BJ (cell line): ENCODE data around the gene RNF135. TPM values are rescaled to one million over a fixed set of nuclear protein-coding genes. Genes with fewer than 3 reads are reported as not detected.
"Not testable (repeated sequence)": the region's sequence is repeated elsewhere in the genome, so short reads cannot be mapped to it uniquely, and the experiment has no call there.

Experiments used
- CTCF ChIA-PET: fragments of 350-600 bp; formaldehyde crosslinking; extraction: SDS; loops from one replicate; lab custom pipeline; 2021; ENCODE audit warnings: antibody characterized with exemption, inconsistent platforms; lab: Yijun Ruan, JAX
- POLR2A ChIA-PET: fragments of 300-600 bp; sonication (Branson Sonifier 250); formaldehyde crosslinking; extraction: SDS; loops from one replicate; lab custom pipeline; 2021; ENCODE audit warnings: antibody characterized with exemption; lab: Charles Lee
- DNase-seq: peaks from one replicate; pipeline ENCODE4 v3.0.0-alpha.2; 2011; ENCODE audit warnings: low read depth
- H3K27me3 ChIP-seq: 2 replicates; pipeline ENCODE4 v1.6.0; 2011; ENCODE audit warnings: low read length; ENCODE audit not compliant: control insufficient read depth, insufficient read depth
- H3K36me3 ChIP-seq: 2 replicates; pipeline ENCODE4 v1.5.1; 2011; ENCODE audit warnings: low read length; ENCODE audit not compliant: control insufficient read depth, insufficient read depth
- H3K4me3 ChIP-seq: 2 replicates; pipeline ENCODE4 v1.5.1; 2011; ENCODE audit warnings: low read depth, mild to moderate bottlenecking, control low read depth, low read length
- polyA plus RNA-seq: library from polyadenylated mRNA; depleted of rRNA; stranded (reverse); fragments of >200 nt; gene quantifications from 2 replicates; pipeline ENCODE4 v1.2.3, GENCODE V29; 2011
- TF ChIP-seq, protein P1 (sequence below): IDR thresholded peaks from 2 replicates; pipeline ENCODE4 v1.5.1; 2011; ENCODE audit warnings: low read depth, mild to moderate bottlenecking, control low read depth, inconsistent platforms, low read length, moderate library complexity; ENCODE audit not compliant: insufficient read depth

The RNF135 gene
- polyA plus RNA-seq, 1 experiment = 14.6 TPM

DNA sequence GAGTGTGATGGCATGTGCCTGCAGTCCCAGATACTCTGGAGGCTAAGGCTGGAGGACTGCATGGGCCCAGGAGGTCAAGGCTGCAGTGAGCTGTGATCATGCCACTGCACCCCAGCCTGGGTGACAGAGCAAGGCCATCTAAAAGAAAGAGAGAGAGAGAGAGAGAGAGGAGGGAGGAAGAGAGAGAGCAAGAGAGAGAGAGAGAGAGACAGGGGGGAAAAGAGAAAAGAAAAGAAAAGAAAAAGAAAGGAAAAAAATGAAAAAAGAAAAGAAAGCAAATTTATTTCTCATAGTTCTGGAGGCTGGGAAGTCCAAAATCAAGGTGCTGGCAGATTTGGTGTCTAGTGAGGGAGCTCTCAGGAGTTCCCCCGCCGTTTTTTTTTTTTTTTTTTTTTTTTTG lies 33.3 kb downstream of the RNF135 start:
- H3K27me3 ChIP-seq = no peaks in the 10 kb centered on the region
- no peak for DNase-seq
- TF ChIP-seq, protein P1, sequence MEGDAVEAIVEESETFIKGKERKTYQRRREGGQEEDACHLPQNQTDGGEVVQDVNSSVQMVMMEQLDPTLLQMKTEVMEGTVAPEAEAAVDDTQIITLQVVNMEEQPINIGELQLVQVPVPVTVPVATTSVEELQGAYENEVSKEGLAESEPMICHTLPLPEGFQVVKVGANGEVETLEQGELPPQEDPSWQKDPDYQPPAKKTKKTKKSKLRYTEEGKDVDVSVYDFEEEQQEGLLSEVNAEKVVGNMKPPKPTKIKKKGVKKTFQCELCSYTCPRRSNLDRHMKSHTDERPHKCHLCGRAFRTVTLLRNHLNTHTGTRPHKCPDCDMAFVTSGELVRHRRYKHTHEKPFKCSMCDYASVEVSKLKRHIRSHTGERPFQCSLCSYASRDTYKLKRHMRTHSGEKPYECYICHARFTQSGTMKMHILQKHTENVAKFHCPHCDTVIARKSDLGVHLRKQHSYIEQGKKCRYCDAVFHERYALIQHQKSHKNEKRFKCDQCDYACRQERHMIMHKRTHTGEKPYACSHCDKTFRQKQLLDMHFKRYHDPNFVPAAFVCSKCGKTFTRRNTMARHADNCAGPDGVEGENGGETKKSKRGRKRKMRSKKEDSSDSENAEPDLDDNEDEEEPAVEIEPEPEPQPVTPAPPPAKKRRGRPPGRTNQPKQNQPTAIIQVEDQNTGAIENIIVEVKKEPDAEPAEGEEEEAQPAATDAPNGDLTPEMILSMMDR = no peak
- H3K4me3 ChIP-seq = no peak overlapping the region
- CTCF ChIA-PET = no interaction called here
- POLR2A ChIA-PET = no interaction called here
- peaks cover 2% of the 10 kb centered on the region for H3K36me3 ChIP-seq

DNA sequence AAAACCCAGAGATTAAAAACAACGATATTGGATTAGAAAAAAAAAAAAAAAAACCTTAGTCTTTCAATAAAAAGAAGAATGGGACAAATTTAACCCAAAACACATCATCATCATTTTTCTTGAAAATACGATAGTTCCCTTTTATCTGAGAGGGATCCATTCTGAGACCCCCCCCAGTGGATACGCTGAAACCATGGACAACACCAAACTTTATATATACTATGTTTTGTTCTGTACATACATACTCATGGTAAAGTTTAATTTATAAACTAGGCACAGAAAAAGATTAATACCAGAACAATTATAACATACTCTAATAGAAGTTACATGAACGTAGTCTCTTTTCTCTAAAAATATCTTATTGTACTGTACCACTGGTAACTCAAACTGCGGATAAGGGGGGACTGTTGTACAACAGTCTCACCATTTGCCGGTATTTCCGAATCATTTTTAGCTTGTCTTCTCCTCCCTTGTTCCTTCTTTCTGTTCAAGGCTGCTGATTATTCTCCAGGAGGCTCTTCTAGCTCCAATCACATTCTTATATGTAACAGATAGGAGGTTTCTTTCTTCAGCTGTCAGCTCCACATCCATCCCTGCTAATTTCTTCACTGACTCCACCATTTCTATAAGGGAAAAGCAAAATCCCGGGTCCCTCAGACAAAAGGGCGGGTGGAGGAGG lies 37.0 kb downstream of the RNF135 start:
- Histone ChIP-seq H3K4me3 (peak overlapping the region; percentile 47), H3K36me3 (no peaks in the 10 kb centered on the region), H3K27me3 (no peaks in the 10 kb centered on the region)
- no peak for DNase-seq
- TF ChIP-seq, protein P1 = no peak
- POLR2A ChIA-PET = no interaction called here
- CTCF ChIA-PET = interaction anchor here (1.5 kb wide), 1 partner anchor 365 kb away, joined by 4 read pairs; no protein-coding TSS in a partner anchor

DNA sequence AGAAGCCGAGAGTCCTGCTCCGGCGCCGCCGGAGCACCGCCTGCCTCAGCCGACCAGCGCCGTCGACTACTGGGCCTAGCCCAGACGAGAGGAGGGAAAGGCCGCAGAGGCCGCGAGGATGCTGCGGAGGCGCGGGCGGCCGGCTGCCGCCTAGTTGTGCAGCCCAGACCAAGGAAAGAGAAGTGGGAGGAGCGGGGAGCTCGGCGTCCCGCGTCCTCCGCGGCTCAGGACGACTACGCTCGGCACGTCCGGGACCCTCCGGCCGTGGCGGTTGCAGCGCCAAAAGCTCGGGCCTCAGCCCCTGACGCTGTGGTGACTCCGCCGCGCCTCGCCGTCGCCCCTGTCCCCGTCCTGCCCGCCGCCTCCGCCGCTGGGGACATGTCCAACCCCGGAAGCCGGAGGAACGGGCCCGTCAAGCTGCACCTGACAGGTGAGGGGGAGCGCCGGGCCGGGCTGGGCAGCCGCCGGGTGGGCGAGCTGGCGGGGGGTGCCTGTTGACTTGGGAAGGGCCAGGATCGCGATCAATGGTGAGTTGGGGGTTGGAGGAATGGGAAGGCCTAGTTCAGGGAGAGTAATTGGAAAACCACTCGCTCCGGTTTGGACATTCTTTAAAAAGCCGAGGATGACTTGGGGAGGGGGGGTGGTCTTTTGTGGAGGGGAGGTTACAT lies 37.7 kb downstream of the RNF135 start:
- no peak for DNase-seq
- Histone ChIP-seq H3K36me3 (no peaks in the 10 kb centered on the region), H3K4me3 (peak overlapping the region; percentile 47), H3K27me3 (no peaks in the 10 kb centered on the region)
- TF ChIP-seq, protein P1 = no peak
- POLR2A ChIA-PET = no interaction called here
- CTCF ChIA-PET = interaction anchor here (1.5 kb wide), 1 partner anchor 365 kb away, joined by 4 read pairs; no protein-coding TSS in a partner anchor

DNA sequence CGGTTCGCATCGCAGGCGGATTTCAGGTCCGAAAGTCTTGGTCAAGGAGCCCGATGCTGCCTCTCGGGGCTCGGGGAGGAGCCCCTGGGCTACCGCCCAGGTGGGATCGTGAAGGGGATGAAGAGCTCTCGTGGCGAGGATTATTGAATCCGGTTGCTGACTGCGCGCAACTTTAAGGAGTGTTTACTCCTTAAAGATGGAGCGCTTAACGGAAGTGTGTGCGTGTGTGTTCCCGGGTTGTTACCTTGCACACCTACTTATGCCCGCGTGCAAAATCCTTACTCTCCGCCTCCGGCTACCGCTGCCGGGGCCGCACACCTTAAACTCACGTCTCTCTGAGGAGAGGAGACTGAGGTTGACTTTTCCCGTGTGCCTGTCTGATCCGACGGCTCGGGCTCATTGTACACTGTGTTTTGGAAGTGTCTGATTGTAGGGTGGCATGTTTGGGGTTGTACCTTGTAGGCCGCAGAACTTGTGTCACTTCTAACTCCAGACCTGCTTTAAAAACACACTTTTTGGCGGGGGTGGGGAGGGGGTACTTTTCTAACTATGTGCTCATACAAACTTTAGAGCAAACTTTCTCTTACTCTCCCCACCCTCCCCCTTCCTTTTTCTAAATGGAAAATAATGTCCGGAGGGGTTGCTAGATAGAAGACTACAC lies 38.3 kb downstream of the RNF135 start:
- POLR2A ChIA-PET, DNase-seq, H3K27me3 ChIP-seq, H3K36me3 ChIP-seq: not testable (repeated sequence)
- H3K4me3 ChIP-seq = peak overlapping the region; percentile 47
- CTCF ChIA-PET = interaction anchor here (1.5 kb wide), 1 partner anchor 364 kb away, joined by 4 read pairs; no protein-coding TSS in a partner anchor

DNA sequence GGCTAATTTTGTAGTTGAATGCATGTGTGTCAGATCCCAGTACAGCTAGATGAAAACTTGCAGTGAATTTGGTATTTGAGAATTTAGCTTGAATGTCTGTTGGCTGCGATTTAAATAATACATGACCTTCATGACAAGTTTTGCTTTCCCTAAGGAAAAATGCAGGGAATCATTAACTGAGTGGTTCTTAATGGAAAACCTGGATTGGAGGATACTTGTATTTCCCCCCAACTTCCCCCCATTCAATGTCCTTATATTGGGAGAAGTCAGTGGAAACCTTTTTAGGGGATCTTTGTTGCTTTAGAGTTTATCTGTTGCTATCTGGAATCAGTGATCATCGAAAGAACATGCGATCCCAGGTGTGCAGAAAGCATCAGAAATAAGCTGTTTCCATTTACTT lies 39.2 kb downstream of the RNF135 start:
- DNase-seq, POLR2A ChIA-PET, H3K27me3 ChIP-seq, CTCF ChIA-PET, H3K4me3 ChIP-seq, H3K36me3 ChIP-seq: not testable (repeated sequence)

DNA sequence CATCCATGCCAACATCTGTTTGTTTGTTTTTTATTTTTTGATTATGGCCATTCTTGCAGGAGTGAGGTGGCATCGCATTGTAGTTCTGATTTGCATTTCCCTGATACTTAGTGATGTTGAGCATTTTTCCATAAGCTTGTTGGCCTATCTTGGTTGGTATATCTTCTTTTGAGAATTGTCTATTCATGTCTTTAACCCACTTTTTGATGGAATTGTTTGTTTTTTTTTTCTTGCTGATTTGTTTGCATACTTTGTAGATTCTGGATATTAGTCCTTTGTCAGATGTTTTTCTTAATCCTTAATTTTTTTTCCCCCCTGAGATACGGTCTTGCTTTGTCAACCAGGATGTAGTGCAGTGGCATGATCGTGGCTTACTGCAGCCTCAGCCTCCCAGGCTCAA lies 43.0 kb downstream of the RNF135 start:
- TF ChIP-seq, protein P1 = no peak
- Histone ChIP-seq H3K4me3 (no peak overlapping the region), H3K36me3 (no peaks in the 10 kb centered on the region), H3K27me3 (no peaks in the 10 kb centered on the region)
- ChIA-PET CTCF (interaction anchor here (1.2 to 5.4 kb wide), 4 partner anchors 74 to 359 kb away, joined by 3 to 33 read pairs (median 4); no protein-coding TSS in a partner anchor), POLR2A (no interaction called here)
- no peak for DNase-seq
